Skeletal muscle tissue (tissue), 4 donors: ENCODE data around the gene GRIA3. TPM values are rescaled to one million over a fixed set of nuclear protein-coding genes. Genes with fewer than 3 reads are reported as not detected.

Experiments used
- H3K27ac ChIP-seq: one replicate; pipeline ENCODE4 v1.7.0; 2013; ENCODE audit warnings: mild to moderate bottlenecking, low read depth, low read length, inconsistent platforms
- H3K27me3 ChIP-seq, 3 donors: one replicate each; pipeline ENCODE4 v1.7.0; 2013; ENCODE audit warnings: low read length in 3 of 3; ENCODE audit not compliant: control insufficient read depth in 3 of 3, insufficient read depth in 3 of 3
- H3K36me3 ChIP-seq, 3 donors: one replicate each; pipeline ENCODE4 v1.7.0; 2013; ENCODE audit warnings: low read length in 3 of 3; ENCODE audit not compliant: control insufficient read depth in 3 of 3, insufficient read depth in 3 of 3
- H3K4me1 ChIP-seq, 3 donors: one replicate each; pipeline ENCODE4 v1.7.0; 2013; ENCODE audit warnings: low read length in 3 of 3, mild to moderate bottlenecking in 3 of 3; ENCODE audit not compliant: control insufficient read depth in 3 of 3, insufficient read depth in 3 of 3
- H3K4me3 ChIP-seq, 3 donors: one replicate each; pipeline ENCODE4 v1.7.0; 2013; ENCODE audit warnings: low read length in 3 of 3
- H3K9ac ChIP-seq, 3 donors: one replicate each; pipeline ENCODE4 v1.7.0; 2013; ENCODE audit warnings: low read length in 3 of 3, mild to moderate bottlenecking in 3 of 3, moderate library complexity in 2 of 3, low read depth in 1 of 3
- H3K9me3 ChIP-seq, 3 donors: one replicate each; pipeline ENCODE4 v1.7.0; 2013; ENCODE audit warnings: low read length in 3 of 3; ENCODE audit not compliant: control insufficient read depth in 3 of 3
- total RNA-seq: library from RNA; depleted of rRNA; stranded (reverse); fragments of >200 nt; gene quantifications from one replicate; pipeline ENCODE4 v1.2.3, GENCODE V29; 2014
- donor health status: Osteomylitis.

Gene GRIA3
- total RNA-seq, 1 donor from 2014 or later = 5.2 TPM

- H3K4me3 ChIP-seq = no peak overlapping the region
- no peaks in the 10 kb centered on the region for H3K4me1 ChIP-seq
- H3K27ac ChIP-seq = no peak overlapping the region
- no peak overlapping the region for H3K9ac ChIP-seq
- H3K27me3 ChIP-seq = no peaks in the 10 kb centered on the region
- H3K9me3 ChIP-seq = no peaks in the 10 kb centered on the region
- no peaks in the 10 kb centered on the region for H3K36me3 ChIP-seq
Observed at GRCh38 chrX:123170546-123170945, 13.5 kb upstream of the GRIA3 start.

- no peaks in the 10 kb centered on the region for H3K4me1 ChIP-seq
- no peak overlapping the region for H3K27ac ChIP-seq
- no peaks in the 10 kb centered on the region for H3K27me3 ChIP-seq
Observed at GRCh38 chrX:123171781-123172180, 12.3 kb upstream of the GRIA3 start.

GRCh38 chrX:123172869-123173268 is 11.2 kb upstream of the GRIA3 start:
- H3K9ac ChIP-seq = no peak overlapping the region
- H3K36me3 ChIP-seq = no peaks in the 10 kb centered on the region
- no peak overlapping the region for H3K27ac ChIP-seq
- H3K4me1 ChIP-seq = no peaks in the 10 kb centered on the region
- no peak overlapping the region for H3K4me3 ChIP-seq
- no peaks in the 10 kb centered on the region for H3K9me3 ChIP-seq
- H3K27me3 ChIP-seq = no peaks in the 10 kb centered on the region

More at GRCh38 chrX:123171781-123172180, 12.3 kb upstream of the GRIA3 start:
- no peak overlapping the region for H3K9ac ChIP-seq
- H3K4me3 ChIP-seq = no peak overlapping the region
- H3K36me3 ChIP-seq = no peaks in the 10 kb centered on the region
- H3K9me3 ChIP-seq = no peaks in the 10 kb centered on the region

- Histone ChIP-seq H3K9ac (no peak overlapping the region), H3K36me3 (no peaks in the 10 kb centered on the region), H3K27ac (no peak overlapping the region), H3K4me3 (no peak overlapping the region), H3K27me3 (no peaks in the 10 kb centered on the region), H3K4me1 (no peaks in the 10 kb centered on the region), H3K9me3 (no peaks in the 10 kb centered on the region)
Observed at GRCh38 chrX:123173833-123174232, 10.2 kb upstream of the GRIA3 start.

GRCh38 chrX:123175366-123176122 is 8.5 kb upstream of the GRIA3 start:
- Histone ChIP-seq H3K36me3 (no peaks in the 10 kb centered on the region), H3K27ac (no peak overlapping the region), H3K4me3 (no peak overlapping the region), H3K9ac (no peak overlapping the region), H3K4me1 (no peaks in the 10 kb centered on the region), H3K9me3 (no peaks in the 10 kb centered on the region), H3K27me3 (no peaks in the 10 kb centered on the region)

GRCh38 chrX:123181233-123181914 is 2.7 kb upstream of the GRIA3 start:
- Histone ChIP-seq H3K27ac (no peak overlapping the region), H3K4me1 (peaks cover 0 to 3% (median 2%) of the 10 kb centered on the region in 3 donors), H3K9me3 (no peaks in the 10 kb centered on the region), H3K36me3 (no peaks in the 10 kb centered on the region), H3K4me3 (no peak overlapping the region), H3K9ac (no peak overlapping the region), H3K27me3 (peaks cover 5 to 8% (median 5%) of the 10 kb centered on the region in 3 donors)

GRCh38 chrX:123184866-123185276 is 793 bp downstream of the GRIA3 start:
- Histone ChIP-seq H3K9ac (no peak overlapping the region), H3K9me3 (no peaks in the 10 kb centered on the region), H3K27ac (no peak overlapping the region), H3K27me3 (peaks cover 5 to 8% (median 8%) of the 10 kb centered on the region in 3 donors), H3K4me1 (peaks cover 0 to 3% (median 2%) of the 10 kb centered on the region in 3 donors), H3K36me3 (no peaks in the 10 kb centered on the region), H3K4me3 (peak overlapping the region; percentile 32 to 51 (median 35))

- Histone ChIP-seq H3K9ac (no peak overlapping the region), H3K4me3 (peak overlapping the region in 2 of 3 donors; percentile 22 to 48), H3K27ac (no peak overlapping the region), H3K4me1 (peaks cover 0 to 3% (median 2%) of the 10 kb centered on the region in 3 donors), H3K9me3 (no peaks in the 10 kb centered on the region), H3K27me3 (peaks cover 5 to 11% (median 8%) of the 10 kb centered on the region in 3 donors), H3K36me3 (no peaks in the 10 kb centered on the region)
Observed at GRCh38 chrX:123185721-123186120, 1.6 kb downstream of the GRIA3 start.

- peaks cover 0 to 3% (median 2%) of the 10 kb centered on the region in 3 donors for H3K4me1 ChIP-seq
- H3K9me3 ChIP-seq = no peaks in the 10 kb centered on the region
- H3K4me3 ChIP-seq = no peak overlapping the region
- H3K27me3 ChIP-seq = peaks cover 5 to 11% (median 8%) of the 10 kb centered on the region in 3 donors
- H3K27ac ChIP-seq = no peak overlapping the region
- H3K9ac ChIP-seq = no peak overlapping the region
- no peaks in the 10 kb centered on the region for H3K36me3 ChIP-seq
Observed at GRCh38 chrX:123186801-123187200, 2.7 kb downstream of the GRIA3 start.

- Histone ChIP-seq H3K9ac (no peak overlapping the region), H3K27me3 (peaks cover 5 to 11% (median 6%) of the 10 kb centered on the region in 3 donors), H3K4me3 (no peak overlapping the region)
Observed at GRCh38 chrX:123188081-123188480, 4.0 kb downstream of the GRIA3 start.

More at GRCh38 chrX:123188081-123188480, 4.0 kb downstream of the GRIA3 start:
- H3K4me1 ChIP-seq = peaks cover 0 to 3% (median 2%) of the 10 kb centered on the region in 3 donors
- H3K9me3 ChIP-seq = no peaks in the 10 kb centered on the region
- H3K36me3 ChIP-seq = no peaks in the 10 kb centered on the region
- H3K27ac ChIP-seq = no peak overlapping the region
